GM21723 (cell line): ENCODE measurements around the gene MAD1L1.

ENCODE experiments used
- ATAC-seq: cut with Tn5 transposase; IDR thresholded peaks from one replicate; pipeline ENCODE4 v1.9.1; 2021; ENCODE audit warnings: mild to moderate bottlenecking, moderate library complexity; ENCODE audit not compliant: unreplicated experiment

The MAD1L1 gene

GRCh38 chr7:2142386-2142785 is 90.4 kb downstream of the MAD1L1 start:
- no peak for ATAC-seq

- ATAC-seq, result no peak
These were observed 91.1 kb downstream of the MAD1L1 start for GRCh38 chr7:2141651-2142050.

GRCh38 chr7:2141021-2141410 is 91.7 kb downstream of the MAD1L1 start:
- no peak for ATAC-seq

GRCh38 chr7:2140216-2141020 is 92.3 kb downstream of the MAD1L1 start:
- no peak for ATAC-seq

- ATAC-seq, result no peak
These were observed 93.6 kb downstream of the MAD1L1 start for GRCh38 chr7:2139004-2139699.

- ATAC-seq, result no peak
These were observed 94.5 kb downstream of the MAD1L1 start for GRCh38 chr7:2138146-2138765.

GRCh38 chr7:2134740-2135139 is 98.0 kb downstream of the MAD1L1 start:
- no peak for ATAC-seq

- ATAC-seq, result no peak
These were observed 100.5 kb downstream of the MAD1L1 start for GRCh38 chr7:2132243-2132642.

GRCh38 chr7:2131800-2132199 is 100.9 kb downstream of the MAD1L1 start:
- no peak for ATAC-seq

GRCh38 chr7:2131341-2131740 is 101.4 kb downstream of the MAD1L1 start:
- ATAC-seq, result no peak

GRCh38 chr7:2130096-2130375 is 102.7 kb downstream of the MAD1L1 start:
- ATAC-seq, result no peak

GRCh38 chr7:2129323-2130095 is 103.2 kb downstream of the MAD1L1 start:
- ATAC-seq, result no peak

- ATAC-seq, result no peak
These were observed 104.0 kb downstream of the MAD1L1 start for GRCh38 chr7:2128601-2129322.

GRCh38 chr7:2126621-2127020 is 106.1 kb downstream of the MAD1L1 start:
- no peak for ATAC-seq

- ATAC-seq, result no peak
These were observed 106.8 kb downstream of the MAD1L1 start for GRCh38 chr7:2125931-2126330.

- no peak for ATAC-seq
These were observed 108.0 kb downstream of the MAD1L1 start for GRCh38 chr7:2124604-2125345.

GRCh38 chr7:2123916-2124315 is 108.8 kb downstream of the MAD1L1 start:
- no peak for ATAC-seq

- ATAC-seq, result no peak
These were observed 109.4 kb downstream of the MAD1L1 start for GRCh38 chr7:2123360-2123759.

- ATAC-seq, result no peak
These were observed 110.1 kb downstream of the MAD1L1 start for GRCh38 chr7:2122651-2123050.
